Measurements from ENCODE around the gene ZCRB1.

DNA sequence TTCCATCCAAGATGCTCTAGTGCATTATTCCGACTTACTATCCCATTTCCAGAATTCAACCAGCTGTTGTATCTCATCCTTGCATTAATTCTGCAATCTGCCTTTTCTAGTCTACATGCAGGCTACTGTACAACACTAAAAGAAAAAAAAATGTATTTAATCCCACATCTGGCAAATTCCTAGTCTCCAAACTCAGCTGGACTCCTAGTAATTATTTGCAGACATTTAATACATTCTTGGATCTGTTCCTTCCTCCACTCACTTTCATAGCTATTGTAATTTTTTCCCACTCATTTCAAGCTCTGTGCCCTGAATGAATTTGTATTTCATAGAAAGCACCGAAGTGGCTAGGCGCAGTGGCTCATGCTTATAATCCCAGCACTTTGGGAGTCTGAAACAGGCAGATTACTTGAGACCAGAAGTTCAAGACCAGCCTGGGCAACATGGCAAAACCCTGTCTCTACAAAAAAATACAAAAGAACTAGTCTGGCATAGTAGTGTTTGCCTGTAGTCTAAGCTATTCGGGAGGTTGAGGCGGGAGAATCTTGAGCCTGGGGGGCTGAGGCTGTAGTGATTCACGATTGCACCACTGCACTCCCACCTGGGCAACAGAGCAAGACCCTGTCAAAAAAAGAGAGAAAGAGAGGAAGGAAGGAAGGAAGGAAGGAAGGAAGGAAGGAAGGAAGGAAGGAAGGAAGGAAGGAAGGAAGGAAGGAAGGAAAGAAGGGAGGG lies 48.3 kb downstream of the ZCRB1 start:
- TF ChIP-seq, protein P1, sequence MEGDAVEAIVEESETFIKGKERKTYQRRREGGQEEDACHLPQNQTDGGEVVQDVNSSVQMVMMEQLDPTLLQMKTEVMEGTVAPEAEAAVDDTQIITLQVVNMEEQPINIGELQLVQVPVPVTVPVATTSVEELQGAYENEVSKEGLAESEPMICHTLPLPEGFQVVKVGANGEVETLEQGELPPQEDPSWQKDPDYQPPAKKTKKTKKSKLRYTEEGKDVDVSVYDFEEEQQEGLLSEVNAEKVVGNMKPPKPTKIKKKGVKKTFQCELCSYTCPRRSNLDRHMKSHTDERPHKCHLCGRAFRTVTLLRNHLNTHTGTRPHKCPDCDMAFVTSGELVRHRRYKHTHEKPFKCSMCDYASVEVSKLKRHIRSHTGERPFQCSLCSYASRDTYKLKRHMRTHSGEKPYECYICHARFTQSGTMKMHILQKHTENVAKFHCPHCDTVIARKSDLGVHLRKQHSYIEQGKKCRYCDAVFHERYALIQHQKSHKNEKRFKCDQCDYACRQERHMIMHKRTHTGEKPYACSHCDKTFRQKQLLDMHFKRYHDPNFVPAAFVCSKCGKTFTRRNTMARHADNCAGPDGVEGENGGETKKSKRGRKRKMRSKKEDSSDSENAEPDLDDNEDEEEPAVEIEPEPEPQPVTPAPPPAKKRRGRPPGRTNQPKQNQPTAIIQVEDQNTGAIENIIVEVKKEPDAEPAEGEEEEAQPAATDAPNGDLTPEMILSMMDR (IDR thresholded peaks at IDR 0.05; ENCODE audit: low read length) = no peak
- no peak for TF ChIP-seq EZH2phosphoT487 (IDR thresholded peaks at IDR 0.05; ENCODE audit: low read length)
- TF ChIP-seq EZH2 (optimal IDR thresholded peaks at IDR 0.05; ENCODE audit: low read depth, low read length) = no peak
